GM18951 (cell line): Measurements from ENCODE around the gene SH3RF2.

Experiments
- POLR2A ChIP-seq: IDR thresholded peaks from 4 replicates; pipeline ENCODE4 v1.6.1; 2011; ENCODE audit warnings: mild to moderate bottlenecking; ENCODE audit not compliant: insufficient read length, insufficient read depth; ENCODE audit errors: extremely low read depth
- in situ Hi-C: fragments of 300-500 bp; cut with MboI; formaldehyde crosslinking; loops from one replicate; pipeline ENCODE4 v1.12.0; 2022; ENCODE audit warnings: low sequenced_read_pairs, mixed read lengths, inconsistent platforms; ENCODE audit not compliant: unreplicated experiment

SH3RF2 gene

GRCh38 chr5:146018514-146019375 is 82.4 kb downstream of the SH3RF2 start:
- in situ Hi-C loops = no loop called here
- TF ChIP-seq POLR2A = no peak

- no peak for TF ChIP-seq POLR2A
- in situ Hi-C loops = no loop called here
Observed at GRCh38 chr5:146020100-146020499, 83.7 kb downstream of the SH3RF2 start.

GRCh38 chr5:146024034-146024433 is 87.7 kb downstream of the SH3RF2 start:
- no peak for TF ChIP-seq POLR2A
- in situ Hi-C loops = no loop called here

DNA sequence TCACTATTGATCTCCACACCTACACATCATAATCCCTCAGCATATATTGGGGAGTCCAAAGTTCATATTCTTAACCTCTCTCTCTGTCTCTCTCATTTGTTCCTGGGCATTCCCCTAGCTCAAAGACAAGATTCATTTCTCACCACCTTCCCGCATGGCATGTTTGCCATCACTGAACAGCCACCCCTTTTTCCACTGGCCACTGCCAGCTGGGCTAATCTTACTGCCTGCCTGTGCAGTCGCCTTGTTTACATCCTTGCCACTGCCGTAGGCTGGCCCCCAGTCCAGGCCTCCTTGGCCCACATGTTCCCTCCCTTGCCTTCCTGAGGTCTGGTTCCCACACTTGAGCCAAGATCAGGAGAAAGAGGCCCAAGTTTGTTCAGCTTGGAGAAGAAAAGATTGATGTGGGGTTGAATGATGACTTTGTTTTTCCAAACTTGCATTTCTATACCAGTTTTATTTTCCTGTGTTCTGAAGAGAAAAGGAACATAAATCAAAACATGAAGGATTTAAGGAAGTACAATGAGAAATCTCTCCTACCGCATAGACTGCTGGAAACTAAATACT is 88.8 kb downstream of the SH3RF2 start:
- no peak for TF ChIP-seq POLR2A

DNA sequence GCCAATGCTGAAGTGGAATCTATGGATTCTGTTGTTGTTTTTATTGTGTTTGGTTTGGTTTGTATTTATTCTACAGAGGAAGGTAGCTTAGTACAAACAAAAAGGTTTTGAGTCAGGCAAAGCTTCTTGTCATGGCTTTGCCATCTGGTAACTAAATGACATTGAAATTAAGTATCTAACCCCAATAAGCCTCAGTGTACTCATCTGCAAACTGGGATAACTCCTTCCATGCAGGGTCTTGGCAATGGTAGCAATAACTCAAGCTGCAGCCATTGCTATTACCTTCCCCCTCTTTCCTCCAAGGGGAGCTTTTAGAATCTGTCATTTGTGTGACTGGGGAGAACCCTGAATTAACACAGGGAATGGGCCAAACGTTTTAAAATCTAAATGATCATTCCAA is 89.3 kb downstream of the SH3RF2 start:
- in situ Hi-C loops = no loop called here
- no peak for TF ChIP-seq POLR2A

More for the DNA sequence above, 88.8 kb downstream of the SH3RF2 start:
- in situ Hi-C loops = no loop called here

- no peak for TF ChIP-seq POLR2A
- in situ Hi-C loops = no loop called here
Observed at GRCh38 chr5:146026307-146027010, 90.1 kb downstream of the SH3RF2 start.

- in situ Hi-C loops = no loop called here
- TF ChIP-seq POLR2A = no peak
Observed at GRCh38 chr5:146027751-146028150, 91.4 kb downstream of the SH3RF2 start.

- in situ Hi-C loops = no loop called here
- TF ChIP-seq POLR2A = no peak
Observed at GRCh38 chr5:146032911-146033310, 96.5 kb downstream of the SH3RF2 start.

DNA sequence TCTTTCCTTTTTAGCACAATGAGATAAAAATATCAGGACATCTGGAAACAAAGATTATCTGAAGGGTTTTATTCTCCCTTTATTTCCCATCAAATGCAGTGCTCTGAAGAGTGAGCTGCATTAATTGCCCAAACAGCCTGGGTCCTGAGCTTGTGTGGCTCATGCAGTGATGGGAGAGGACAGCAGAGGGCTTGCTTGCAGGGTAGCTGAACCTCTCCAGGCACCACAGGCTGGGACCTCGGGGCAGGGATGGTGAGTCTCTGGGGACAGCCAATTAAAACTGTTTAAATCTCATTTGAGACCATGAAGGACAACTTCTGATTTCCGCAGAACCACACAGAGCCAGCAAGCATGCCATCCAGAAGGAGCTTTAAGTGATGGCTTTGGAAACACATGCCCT is 97.7 kb downstream of the SH3RF2 start:
- TF ChIP-seq POLR2A = no peak
- in situ Hi-C loops = no loop called here

DNA sequence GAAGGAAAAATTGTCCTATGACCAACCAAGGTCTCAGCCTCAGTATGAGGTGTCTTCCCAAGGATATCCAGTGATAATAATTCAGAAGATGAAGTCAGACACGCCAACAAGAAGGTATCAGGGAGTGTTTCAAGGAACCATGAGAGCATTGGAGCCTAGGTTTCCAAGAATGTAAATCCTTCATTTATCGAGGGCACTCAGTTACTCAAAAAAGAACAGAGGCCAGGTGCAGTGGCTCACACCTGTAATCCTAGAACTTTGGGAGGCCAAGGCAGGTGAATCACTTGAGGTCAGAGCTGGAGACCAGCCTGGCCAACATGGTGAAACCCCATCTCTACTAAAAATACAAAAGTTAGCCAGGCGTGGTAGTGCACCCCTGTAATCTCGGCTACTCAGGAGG is 98.2 kb downstream of the SH3RF2 start:
- in situ Hi-C loops = no loop called here
- no peak for TF ChIP-seq POLR2A

- in situ Hi-C loops = no loop called here
- no peak for TF ChIP-seq POLR2A
Observed at GRCh38 chr5:146039420-146039819, 103.0 kb downstream of the SH3RF2 start.

GRCh38 chr5:146040527-146040926 is 104.1 kb downstream of the SH3RF2 start:
- in situ Hi-C loops = no loop called here
- TF ChIP-seq POLR2A = no peak

DNA sequence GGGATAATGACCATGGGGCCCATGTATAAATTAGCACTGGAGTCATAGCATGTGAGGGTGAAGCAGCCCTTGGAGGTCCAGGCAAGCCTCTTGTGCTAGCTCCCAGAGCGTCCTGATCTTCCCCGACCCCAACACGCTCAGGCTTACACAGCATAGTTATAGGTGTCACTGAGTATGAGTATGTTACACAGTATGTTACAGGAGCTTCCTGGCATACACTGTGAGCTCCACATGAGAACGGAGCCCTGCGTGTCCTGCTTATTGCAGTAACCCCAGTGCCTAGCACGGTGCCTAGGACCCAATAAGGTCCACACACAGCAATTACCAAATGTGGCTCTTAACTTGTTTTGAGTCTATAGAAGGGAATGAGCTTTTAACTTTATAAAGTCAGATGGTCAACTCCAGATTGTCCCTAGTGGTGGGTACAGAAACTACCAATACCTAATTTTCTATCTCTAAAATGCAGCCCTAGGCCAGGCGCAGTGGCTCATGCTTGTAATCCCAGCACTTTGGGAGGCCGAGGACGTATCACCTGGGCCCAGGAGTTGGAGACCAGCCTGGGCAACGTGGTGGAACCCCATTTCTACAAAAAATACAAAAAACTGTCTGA is 104.9 kb downstream of the SH3RF2 start:
- no peak for TF ChIP-seq POLR2A
- in situ Hi-C loops = no loop called here
